Hepatic stellate cell (primary cell): Measurements from ENCODE around the gene CNOT6.
"Not testable (repeated sequence)": the region's sequence is repeated elsewhere in the genome, so short reads cannot be mapped to it uniquely, and the experiment has no call there.

Source experiments
- DNase-seq: peaks from one replicate; pipeline ENCODE4 v3.0.0; 2011; ENCODE audit warnings: low spot score

Gene CNOT6

GRCh38 chr5:180521101-180521500 lies 26.9 kb downstream of the CNOT6 start:
- no peak for DNase-seq

DNA sequence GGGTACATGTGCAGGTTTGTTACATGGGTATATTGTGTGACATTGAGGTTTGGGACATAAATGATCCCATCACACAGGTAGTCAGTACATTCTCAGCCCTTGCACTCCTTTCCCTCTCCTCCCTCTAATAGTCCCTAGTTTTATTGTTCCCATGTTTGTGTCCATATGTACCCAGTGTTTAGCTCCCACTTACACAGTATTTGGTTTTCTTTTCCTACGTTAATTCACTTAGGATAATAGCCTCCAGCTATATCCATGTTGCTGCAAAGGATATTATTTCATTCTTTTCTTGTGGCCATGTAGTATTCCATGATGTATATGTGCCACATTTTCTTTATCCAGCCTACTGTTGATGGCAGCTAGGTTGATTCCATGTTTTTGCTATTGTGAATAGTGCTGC lies 27.4 kb downstream of the CNOT6 start:
- no peak for DNase-seq

- no peak for DNase-seq
Measured at GRCh38 chr5:180522330-180522729, 28.2 kb downstream of the CNOT6 start.

GRCh38 chr5:180523629-180524466 lies 29.7 kb downstream of the CNOT6 start:
- DNase-seq, result no peak

GRCh38 chr5:180525399-180525798 lies 31.2 kb downstream of the CNOT6 start:
- no peak for DNase-seq

DNA sequence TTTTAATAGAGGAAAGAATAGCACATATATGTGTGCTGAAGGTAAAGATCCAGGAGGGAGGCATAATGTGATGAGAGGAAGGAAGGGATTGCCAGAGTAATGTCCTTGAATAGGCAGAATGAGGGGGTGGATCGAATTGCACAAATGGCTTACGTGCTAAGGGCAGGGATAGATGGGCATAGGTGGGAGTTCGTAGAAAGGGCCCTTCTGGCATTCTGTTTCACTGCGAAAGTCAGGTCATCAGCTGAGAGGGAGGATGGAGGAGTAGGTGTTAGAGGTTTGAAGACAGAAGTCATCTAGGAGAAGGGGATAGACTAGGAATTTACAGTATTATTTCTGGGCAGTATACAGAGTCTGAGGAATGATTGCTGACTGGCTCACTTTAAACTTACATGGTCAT lies 32.1 kb downstream of the CNOT6 start:
- DNase-seq, result no peak

DNA sequence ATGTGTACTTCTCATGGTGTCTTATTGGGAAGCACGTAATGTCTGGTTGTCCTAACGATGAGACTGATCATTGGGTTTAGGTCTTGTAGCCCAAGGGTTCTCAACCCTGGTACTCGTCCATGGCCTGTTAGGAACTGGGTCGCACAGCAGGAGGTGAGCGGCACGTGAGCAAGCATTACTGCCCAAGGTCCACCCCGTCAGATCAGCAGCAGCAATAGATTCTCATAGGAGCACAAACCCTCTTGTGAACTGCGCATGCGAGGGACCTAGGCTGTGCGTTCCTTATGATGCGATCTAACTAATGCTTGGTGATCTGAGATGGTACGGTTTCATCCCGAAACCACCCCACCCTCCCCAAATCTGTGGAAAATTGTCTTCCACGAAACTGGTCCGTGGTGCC lies 33.5 kb downstream of the CNOT6 start:
- no peak for DNase-seq

- DNase-seq, result not testable (repeated sequence)
Measured at GRCh38 chr5:180531036-180531585, 36.9 kb downstream of the CNOT6 start.

DNA sequence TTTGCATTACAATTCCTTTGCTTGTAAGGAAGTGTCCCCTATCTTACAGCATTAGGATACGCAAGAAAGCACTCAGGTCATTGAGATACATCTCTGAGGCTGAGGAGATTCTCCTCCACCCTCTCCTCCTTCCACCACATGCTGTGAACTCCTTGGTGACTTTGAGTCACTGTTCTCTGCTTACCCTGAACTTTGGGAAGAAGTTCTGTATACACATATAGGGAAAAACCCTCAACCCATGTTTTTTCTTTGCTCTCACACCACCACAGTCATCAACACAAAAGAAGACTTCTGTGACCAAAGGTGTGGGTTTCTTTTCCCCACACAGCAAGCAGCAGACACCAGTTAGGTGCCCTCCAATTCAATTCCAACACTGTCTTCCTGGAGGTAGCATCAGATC lies 38.1 kb downstream of the CNOT6 start:
- no peak for DNase-seq

GRCh38 chr5:180533845-180534244 lies 39.7 kb downstream of the CNOT6 start:
- DNase-seq, result no peak

- DNase-seq, result no peak
Measured at GRCh38 chr5:180535573-180535972, 41.4 kb downstream of the CNOT6 start.

GRCh38 chr5:180540050-180540694 lies 46.0 kb downstream of the CNOT6 start:
- DNase-seq, result no peak

DNA sequence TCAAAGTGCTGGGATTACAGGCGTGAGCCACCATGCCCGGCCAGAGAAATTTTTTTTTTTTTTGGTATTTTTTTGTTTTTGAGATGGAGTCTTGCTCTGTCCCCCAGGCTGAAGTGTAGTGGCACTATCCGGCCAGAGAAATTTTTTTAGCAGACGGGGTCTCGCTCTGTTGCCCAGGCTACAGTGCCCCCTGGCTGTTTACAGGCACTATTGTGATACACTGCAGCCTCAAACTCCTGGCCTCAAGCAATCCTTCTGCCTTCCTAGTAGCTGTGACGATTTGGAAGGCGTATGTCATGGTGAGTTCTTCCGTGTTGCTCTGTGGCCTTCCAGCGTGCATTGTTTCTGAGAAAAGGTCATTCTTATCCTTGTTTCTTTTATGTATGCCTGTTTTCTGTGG lies 47.5 kb downstream of the CNOT6 start:
- DNase-seq, result no peak

DNA sequence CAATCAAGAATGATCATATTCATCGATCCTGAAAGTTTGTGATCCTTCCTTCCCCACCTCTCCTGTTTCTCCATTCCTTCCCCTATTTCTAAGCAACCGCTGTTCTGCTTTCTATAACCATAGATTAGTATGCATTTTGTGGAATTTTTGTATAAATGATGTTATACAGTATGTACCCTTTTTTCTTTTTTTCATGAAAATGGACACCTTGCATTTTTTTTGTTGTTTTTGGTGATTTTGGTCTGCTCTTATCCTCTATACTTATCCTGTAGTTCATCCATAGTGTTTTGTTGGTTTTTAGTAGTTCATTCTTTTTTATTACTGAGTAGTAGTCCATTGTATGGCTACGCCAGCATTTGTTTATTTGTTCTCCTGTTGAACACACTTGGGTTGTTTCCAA lies 51.1 kb downstream of the CNOT6 start:
- DNase-seq, result no peak

GRCh38 chr5:180548563-180548962 lies 54.4 kb downstream of the CNOT6 start:
- DNase-seq, result no peak

DNA sequence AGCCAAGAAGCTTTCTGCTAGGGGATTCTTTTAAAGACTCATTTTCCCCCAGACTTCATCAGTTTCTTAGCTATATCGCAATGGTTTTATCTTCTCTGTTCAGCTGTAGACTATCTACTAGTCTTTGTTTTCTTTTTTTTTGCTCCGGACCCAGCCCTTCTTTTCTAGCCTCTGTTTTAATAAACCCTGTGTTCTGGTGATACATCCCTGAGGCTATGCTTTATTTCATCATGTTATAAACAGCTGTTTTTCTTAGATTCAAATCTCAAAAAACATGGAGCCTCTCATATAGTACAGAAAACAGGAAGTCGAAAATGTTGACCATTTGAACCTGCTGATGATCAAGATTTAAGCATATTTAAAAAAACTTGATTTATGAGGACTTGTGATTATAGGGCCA lies 59.4 kb downstream of the CNOT6 start:
- no peak for DNase-seq

- DNase-seq, result peak; percentile 12
Measured at GRCh38 chr5:180555168-180555921, 61.2 kb downstream of the CNOT6 start.

DNA sequence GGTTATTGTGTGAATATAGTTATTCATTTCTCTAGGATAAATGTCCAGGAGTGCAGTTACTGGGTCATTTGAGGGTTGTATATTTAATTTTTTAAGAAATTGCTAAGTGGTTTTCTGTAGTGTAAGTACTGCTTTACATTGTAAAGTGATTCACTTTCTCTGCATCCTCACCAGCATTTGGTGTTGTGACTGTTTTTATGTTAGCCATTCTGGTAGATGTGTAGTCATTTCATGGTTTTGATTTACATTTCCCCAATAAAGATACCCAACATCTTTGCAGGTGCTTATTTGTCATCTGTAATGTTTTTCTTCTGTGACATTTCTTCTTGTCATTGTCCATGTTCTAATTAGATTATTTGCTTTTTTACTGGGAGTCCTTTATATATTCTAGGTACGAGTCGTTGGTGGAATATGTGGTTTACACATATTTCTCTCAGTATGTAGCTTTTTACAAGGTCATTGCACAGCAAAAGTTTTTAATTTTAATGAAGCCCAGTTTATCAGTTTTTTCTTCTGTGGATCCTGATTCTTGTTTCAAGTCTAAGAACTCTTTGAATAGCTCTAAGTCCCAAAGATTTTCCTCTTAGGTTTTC lies 63.1 kb downstream of the CNOT6 start:
- DNase-seq, result no peak

DNA sequence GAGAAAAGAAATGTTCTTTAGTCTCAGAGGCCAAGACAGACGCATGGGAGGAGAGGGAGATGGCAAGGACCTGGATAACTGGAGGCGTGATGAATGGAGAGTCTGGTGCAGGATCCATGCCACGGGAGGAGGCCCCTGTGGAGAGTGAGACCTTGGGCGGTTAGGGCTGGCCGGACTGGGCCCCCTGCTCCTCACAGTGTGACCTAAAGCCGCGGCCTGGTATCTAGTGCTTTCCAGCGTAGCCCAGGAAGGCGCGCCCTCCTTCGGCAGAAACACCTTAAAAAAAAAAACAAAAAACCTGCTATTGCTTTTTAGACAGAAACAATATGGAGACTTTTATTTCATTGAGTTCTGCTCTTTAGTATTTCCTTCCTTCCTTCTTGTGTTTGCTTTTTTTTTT lies 64.1 kb downstream of the CNOT6 start:
- DNase-seq, result no peak

GRCh38 chr5:180563994-180564393 lies 69.8 kb downstream of the CNOT6 start:
- DNase-seq, result no peak

DNA sequence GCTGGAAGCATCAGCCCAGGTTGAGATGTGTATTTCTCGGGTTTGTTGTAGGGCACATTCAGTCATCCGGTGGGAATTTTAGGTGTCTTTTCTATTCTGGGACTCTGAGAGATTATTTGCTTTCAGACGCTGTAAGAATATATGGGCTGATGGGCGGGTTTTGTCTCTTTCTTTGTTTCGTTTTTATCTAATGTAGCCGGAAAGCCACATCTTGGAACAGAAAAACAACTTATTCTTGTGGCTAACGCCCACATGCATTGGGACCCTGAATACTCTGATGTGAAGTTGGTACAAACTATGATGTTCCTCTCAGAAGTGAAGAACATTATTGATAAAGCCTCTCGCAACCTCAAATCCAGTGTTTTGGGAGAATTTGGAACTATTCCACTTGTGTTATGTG lies 74.7 kb downstream of the CNOT6 start:
- no peak for DNase-seq

GRCh38 chr5:180575571-180575970 lies 81.4 kb downstream of the CNOT6 start:
- no peak for DNase-seq
